GM18498 (cell line): ENCODE results near the gene CNDP2.
A peak's percentile ranks its signal among the peaks of the same experiment; 100 is the strongest.

Experiments
- ATAC-seq: cut with Tn5 transposase; IDR thresholded peaks from one replicate; pipeline ENCODE4 v1.9.1; 2021; ENCODE audit warnings: mild to moderate bottlenecking, moderate library complexity; ENCODE audit not compliant: unreplicated experiment

CNDP2 gene

GRCh38 chr18:74532511-74533025 lies 36.4 kb downstream of the CNDP2 start:
- no peak for ATAC-seq

- ATAC-seq, result no peak
Measured at GRCh38 chr18:74533666-74534065, 37.5 kb downstream of the CNDP2 start.

- ATAC-seq, result no peak
Measured at GRCh38 chr18:74534150-74534969, 38.2 kb downstream of the CNDP2 start, which contains the start of gene CNDP1. CNDP1 (plus strand) TSS chr18:74534500; CDS start chr18:74534668, 168 bp downstream.

GRCh38 chr18:74534981-74535649 lies 39.0 kb downstream of the CNDP2 start:
- peak; percentile 62 for ATAC-seq

- no peak for ATAC-seq
Measured at GRCh38 chr18:74539289-74539688, 43.1 kb downstream of the CNDP2 start.

GRCh38 chr18:74540652-74541421 lies 44.7 kb downstream of the CNDP2 start:
- no peak for ATAC-seq

- no peak for ATAC-seq
Measured at GRCh38 chr18:74541703-74542555, 45.8 kb downstream of the CNDP2 start.

GRCh38 chr18:74544898-74545297 lies 48.7 kb downstream of the CNDP2 start:
- ATAC-seq, result no peak

GRCh38 chr18:74546007-74546406 lies 49.8 kb downstream of the CNDP2 start:
- ATAC-seq, result no peak

GRCh38 chr18:74546751-74547530 lies 50.8 kb downstream of the CNDP2 start:
- ATAC-seq, result no peak

GRCh38 chr18:74547860-74548259 lies 51.7 kb downstream of the CNDP2 start:
- no peak for ATAC-seq

- ATAC-seq, result no peak
Measured at GRCh38 chr18:74549591-74550104, 53.5 kb downstream of the CNDP2 start.

GRCh38 chr18:74550886-74551285 lies 54.7 kb downstream of the CNDP2 start:
- no peak for ATAC-seq

GRCh38 chr18:74551452-74551851 lies 55.3 kb downstream of the CNDP2 start:
- ATAC-seq, result no peak

GRCh38 chr18:74551936-74552555 lies 55.9 kb downstream of the CNDP2 start:
- ATAC-seq, result peak; percentile 98

- ATAC-seq, result no peak
Measured at GRCh38 chr18:74556126-74556525, 60.0 kb downstream of the CNDP2 start.

- no peak for ATAC-seq
Measured at GRCh38 chr18:74558096-74558495, 61.9 kb downstream of the CNDP2 start.

- ATAC-seq, result no peak
Measured at GRCh38 chr18:74562131-74562730, 66.1 kb downstream of the CNDP2 start.
